DMS 273 treated with DMSO at 0.1 percent for 48 hours (cell line): ENCODE data around the gene ZNF490.

Source experiments
- DNase-seq: peaks from one replicate; lab custom pipeline; 2025; lab: John Stamatoyannopoulos, UW

The ZNF490 gene

DNA sequence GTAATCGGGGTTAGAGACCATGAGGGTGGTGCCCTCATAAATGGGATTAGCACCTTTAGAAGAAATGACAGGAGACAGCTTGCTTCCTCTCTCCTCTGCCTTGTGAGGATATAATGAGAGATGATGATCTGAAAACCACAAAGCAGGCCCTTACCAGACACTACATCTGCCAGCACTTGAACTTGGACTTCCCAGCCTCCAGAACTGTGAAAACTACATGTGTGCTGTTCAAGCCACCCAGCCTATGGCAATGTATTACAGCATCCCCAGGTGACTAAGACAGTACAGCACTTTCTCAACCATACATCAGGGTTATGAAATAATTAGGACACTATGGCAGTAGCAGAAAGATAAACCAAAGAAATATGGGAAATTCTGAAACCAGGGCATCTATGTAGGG is 66.8 kb downstream of the ZNF490 start:
- no peak for DNase-seq
